ENCODE results near the gene CERCAM. TPM values are rescaled to one million over a fixed set of nuclear protein-coding genes. Genes with fewer than 3 reads are reported as not detected.

CERCAM gene
- total and polyA plus RNA-seq, 2 experiments from 2014 or later = 2.7 to 7.9 TPM

- H3K4me1 ChIP-seq (ENCODE audit: insufficient read depth) = 0 out of 2 replicates have a peak, but pooled peaks cover 6% of the 10 kb centered on the region
- 0 out of 2 replicates have a peak overlapping the region, but pooled peaks have one; percentile 19 for H3K27ac ChIP-seq (ENCODE audit: low read depth)
- no peak for DNase-seq (ENCODE audit: low spot score)
- no peak overlapping the region for H3K4me3 ChIP-seq
- no peak overlapping the region for H3K4me2 ChIP-seq
- no peaks in the 10 kb centered on the region for H3K4me1 Mint-ChIP-seq
- H3K79me2 ChIP-seq (replicated peaks; ENCODE audit: insufficient read depth) = no peaks in the 10 kb centered on the region
- H3K27ac Mint-ChIP-seq = no peak overlapping the region
- ATAC-seq = peak; percentile 38
- no peaks in the 10 kb centered on the region for H3K27me3 ChIP-seq (ENCODE audit: insufficient read depth)
- H3K4me3 Mint-ChIP-seq = no peak overlapping the region
- no peaks in the 10 kb centered on the region for H3K9me2 ChIP-seq (ENCODE audit: insufficient read depth)
- H2AFZ ChIP-seq = no peak overlapping the region
- H3K9me3 Mint-ChIP-seq = no peaks in the 10 kb centered on the region
- H3K36me3 Mint-ChIP-seq (ENCODE audit: low read depth) = no peaks in the 10 kb centered on the region
- no peaks in the 10 kb centered on the region for H4K20me1 ChIP-seq (replicated peaks; ENCODE audit: insufficient read depth)
- no peak for TF ChIP-seq REST (IDR thresholded peaks at IDR 0.05; ENCODE audit: unreplicated experiment)
- TF ChIP-seq CREB1 (CRISPR knock-in tag; IDR thresholded peaks at IDR 0.05; ENCODE audit: low read depth) = no peak
- 0 out of 4 replicates have a peak, but pooled peaks of 1 of the 2 experiments have one; percentile 15 for TF ChIP-seq CTCF (conservative IDR thresholded peaks at IDR 0.05; ENCODE audit: low read depth in 2 of 2)
- TF ChIP-seq NANOG (IDR thresholded peaks at IDR 0.05; ENCODE audit: borderline replicate concordance) = no peak
- TF ChIP-seq STAT1 (IDR thresholded peaks at IDR 0.05; ENCODE audit: unreplicated experiment) = no peak
- TF ChIP-seq ZNF331 (CRISPR knock-in tag; IDR thresholded peaks at IDR 0.05; ENCODE audit: low read depth) = no peak
- no peaks in the 10 kb centered on the region for H3F3A ChIP-seq (replicated peaks; ENCODE audit: low read depth)
- peaks cover 3% of the 10 kb centered on the region for H3K27me3 Mint-ChIP-seq (ENCODE audit: insufficient read depth, low read depth, poor library complexity)
- no peaks in the 10 kb centered on the region for H3K36me3 ChIP-seq (ENCODE audit: insufficient read depth)
These were observed 8.9 kb downstream of the CERCAM start for GRCh38 chr9:128429513-128430086.

GRCh38 chr9:128431207-128431606 is 10.6 kb downstream of the CERCAM start:
- no peaks in the 10 kb centered on the region for H3K36me3 Mint-ChIP-seq (ENCODE audit: low read depth)
- no peak overlapping the region for H3K4me2 ChIP-seq
- peaks cover 2% of the 10 kb centered on the region for H3K27me3 Mint-ChIP-seq (ENCODE audit: insufficient read depth, low read depth, poor library complexity)
- no peak overlapping the region for H3K27ac ChIP-seq (ENCODE audit: low read depth)
- 0 out of 2 replicates have a peak, but pooled peaks cover 6% of the 10 kb centered on the region for H3K4me1 ChIP-seq (ENCODE audit: insufficient read depth)
- no peak overlapping the region for H3K4me3 Mint-ChIP-seq
- H3K27me3 ChIP-seq (ENCODE audit: insufficient read depth) = no peaks in the 10 kb centered on the region
- ATAC-seq (no peak), DNase-seq (ENCODE audit: low spot score) (no peak)
- H3K4me1 Mint-ChIP-seq = no peaks in the 10 kb centered on the region
- H3K9me2 ChIP-seq (ENCODE audit: insufficient read depth) = no peaks in the 10 kb centered on the region
- no peak overlapping the region for H3K27ac Mint-ChIP-seq
- no peaks in the 10 kb centered on the region for H3F3A ChIP-seq (replicated peaks; ENCODE audit: low read depth)
- H3K9me3 Mint-ChIP-seq = no peaks in the 10 kb centered on the region
- no peak overlapping the region for H2AFZ ChIP-seq
- H3K36me3 ChIP-seq (ENCODE audit: insufficient read depth) = no peaks in the 10 kb centered on the region
- H3K4me3 ChIP-seq = no peak overlapping the region
- H3K79me2 ChIP-seq (replicated peaks; ENCODE audit: insufficient read depth) = no peaks in the 10 kb centered on the region
- no peaks in the 10 kb centered on the region for H4K20me1 ChIP-seq (replicated peaks; ENCODE audit: insufficient read depth)
- TF ChIP-seq ZNF331 (CRISPR knock-in tag; IDR thresholded peaks at IDR 0.05; ENCODE audit: low read depth) (no peak), CTCF (conservative IDR thresholded peaks at IDR 0.05; ENCODE audit: low read depth in 2 of 2) (no peak), STAT1 (IDR thresholded peaks at IDR 0.05; ENCODE audit: unreplicated experiment) (no peak), EZH2 (IDR thresholded peaks at IDR 0.05; ENCODE audit: low read depth, unreplicated experiment) (no peak), JUNB (IDR thresholded peaks at IDR 0.05; ENCODE audit: unreplicated experiment) (no peak), REST (IDR thresholded peaks at IDR 0.05; ENCODE audit: unreplicated experiment) (no peak), POLR2AphosphoS5 (IDR thresholded peaks at IDR 0.05; ENCODE audit: low read depth) (no peak), ETS1 (IDR thresholded peaks at IDR 0.05) (no peak), EZH2phosphoT487 (IDR thresholded peaks at IDR 0.05; ENCODE audit: unreplicated experiment) (no peak), NANOG (IDR thresholded peaks at IDR 0.05; ENCODE audit: borderline replicate concordance) (no peak)
